ENCODE results near the gene ADARB2.

The ADARB2 gene

GRCh38 chr10:1413823-1414222 is 323.5 kb downstream of the ADARB2 start (continued):
- TF ChIP-seq ZBTB7A (tag by site-specific recombination; IDR thresholded peaks at IDR 0.05; ENCODE audit: low read depth): no peak

- no peaks in the 10 kb centered on the region for H3K4me1 ChIP-seq (ENCODE audit: control insufficient read depth, insufficient read depth, low read length)
- H3K27ac ChIP-seq (ENCODE audit: extremely low read depth, low read depth, low read length): no peak overlapping the region
- H3K36me3 ChIP-seq (ENCODE audit: control insufficient read depth in 2 of 2, insufficient read depth in 1 of 2, low read length in 2 of 2): no peaks in the 10 kb centered on the region
- CTCF ChIA-PET: no interaction called here
- H3K4me3 ChIP-seq (ENCODE audit: low read depth, low read length): no peak overlapping the region
- H3K9me3 ChIP-seq (ENCODE audit: control insufficient read depth, insufficient read depth, low read depth, low read length): no peaks in the 10 kb centered on the region
- TF ChIP-seq ZNF513 (tag by site-specific recombination; IDR thresholded peaks at IDR 0.05): no peak
- TF ChIP-seq ZNF202 (tag by site-specific recombination; IDR thresholded peaks at IDR 0.05; ENCODE audit: borderline replicate concordance): no peak
- no peak for TF ChIP-seq ZNF280D (tag by site-specific recombination; IDR thresholded peaks at IDR 0.05)
- TF ChIP-seq HOXA7 (CRISPR knock-in tag; IDR thresholded peaks at IDR 0.05; ENCODE audit: borderline replicate concordance): no peak
- no peak for TF ChIP-seq ZNF426 (tag by site-specific recombination; IDR thresholded peaks at IDR 0.05)
- TF ChIP-seq ZNF280C (tag by site-specific recombination; IDR thresholded peaks at IDR 0.05): no peak
- TF ChIP-seq MYNN (tag by site-specific recombination; IDR thresholded peaks at IDR 0.05; ENCODE audit: borderline replicate concordance): no peak
- TF ChIP-seq ZNF629 (tag by site-specific recombination; IDR thresholded peaks at IDR 0.05): no peak
- no peak for TF ChIP-seq ZNF792 (tag by site-specific recombination; IDR thresholded peaks at IDR 0.05)
- no peak for TF ChIP-seq ZNF837 (tag by site-specific recombination; IDR thresholded peaks at IDR 0.05)
- TF ChIP-seq ZNF292 (tag by site-specific recombination; IDR thresholded peaks at IDR 0.05; ENCODE audit: borderline replicate concordance, low read depth): no peak
- TF ChIP-seq ZNF561 (tag by site-specific recombination; IDR thresholded peaks at IDR 0.05; ENCODE audit: borderline replicate concordance): no peak
- TF ChIP-seq ZNF544 (tag by site-specific recombination; IDR thresholded peaks at IDR 0.05): no peak
- no peak for TF ChIP-seq ZNF449 (tag by site-specific recombination; IDR thresholded peaks at IDR 0.05)
- TF ChIP-seq ZNF132 (tag by site-specific recombination; IDR thresholded peaks at IDR 0.05; ENCODE audit: borderline replicate concordance): no peak
- POLR2A ChIA-PET: no interaction called here
Observed at GRCh38 chr10:1413256-1413655, 324.1 kb downstream of the ADARB2 start.
